ENCODE data around the gene PCDHGA10. TPM values are rescaled to one million over a fixed set of nuclear protein-coding genes. Genes with fewer than 3 reads are reported as not detected.
A peak's percentile ranks its signal among the peaks of the same experiment; 100 is the strongest.

PCDHGA10 gene
- total RNA-seq, 2 experiments from 2014 or later, result 3.9 to 4.9 TPM

- no peak overlapping the region for H3K4me3 ChIP-seq (ENCODE audit: low read depth, low read length, poor library complexity, severe bottlenecking)
- H3K79me2 ChIP-seq (ENCODE audit: insufficient read depth, low read depth, low read length), result peaks cover 17% of the 10 kb centered on the region; the same call in 1 of the 2 replicates
- CTCF ChIA-PET (ENCODE audit: unreplicated experiment), result no interaction called here
- H2AFZ ChIP-seq (ENCODE audit: low read length), result no peak overlapping the region
- POLR2A ChIA-PET, result interaction anchor here (0.7 kb wide), 1 partner anchor 141 kb away, joined by 3 read pairs; no protein-coding TSS in a partner anchor
- H3K4me1 ChIP-seq (ENCODE audit: insufficient read depth, low read length, poor library complexity, severe bottlenecking), result peaks cover 35% of the 10 kb centered on the region
- peaks cover 24% of the 10 kb centered on the region for H3K36me3 ChIP-seq (ENCODE audit: insufficient read depth, low read length)
- no peak overlapping the region for H3K27ac ChIP-seq (ENCODE audit: low read depth, low read length, poor library complexity, severe bottlenecking)
- H3K9me3 ChIP-seq (ENCODE audit: low read length), result no peaks in the 10 kb centered on the region; the same call in 1 of the 2 replicates
- no peaks in the 10 kb centered on the region for H3K9me2 ChIP-seq (ENCODE audit: insufficient read depth, low read length)
- BruUV-seq (replicated peaks), result no TSS peak
- TF ChIP-seq CTCF (conservative IDR thresholded peaks at IDR 0.05; ENCODE audit: low read length) (no peak), EZH2phosphoT487 (IDR thresholded peaks at IDR 0.05; ENCODE audit: borderline replicate concordance, low read depth, low read length) (no peak)
- intact Hi-C loops (cut with micrococcal nuclease; ENCODE audit: unreplicated experiment), result no loop called here
- DNase-seq (ENCODE audit: low spot score), result no peak
- H3K4me2 ChIP-seq (ENCODE audit: low read length), result no peak overlapping the region
- H4K20me1 ChIP-seq (ENCODE audit: insufficient read depth, low read length), result no peaks in the 10 kb centered on the region
These were observed 46.5 kb upstream of the PCDHGA10 start for GRCh38 chr5:141366016-141366896.

DNA sequence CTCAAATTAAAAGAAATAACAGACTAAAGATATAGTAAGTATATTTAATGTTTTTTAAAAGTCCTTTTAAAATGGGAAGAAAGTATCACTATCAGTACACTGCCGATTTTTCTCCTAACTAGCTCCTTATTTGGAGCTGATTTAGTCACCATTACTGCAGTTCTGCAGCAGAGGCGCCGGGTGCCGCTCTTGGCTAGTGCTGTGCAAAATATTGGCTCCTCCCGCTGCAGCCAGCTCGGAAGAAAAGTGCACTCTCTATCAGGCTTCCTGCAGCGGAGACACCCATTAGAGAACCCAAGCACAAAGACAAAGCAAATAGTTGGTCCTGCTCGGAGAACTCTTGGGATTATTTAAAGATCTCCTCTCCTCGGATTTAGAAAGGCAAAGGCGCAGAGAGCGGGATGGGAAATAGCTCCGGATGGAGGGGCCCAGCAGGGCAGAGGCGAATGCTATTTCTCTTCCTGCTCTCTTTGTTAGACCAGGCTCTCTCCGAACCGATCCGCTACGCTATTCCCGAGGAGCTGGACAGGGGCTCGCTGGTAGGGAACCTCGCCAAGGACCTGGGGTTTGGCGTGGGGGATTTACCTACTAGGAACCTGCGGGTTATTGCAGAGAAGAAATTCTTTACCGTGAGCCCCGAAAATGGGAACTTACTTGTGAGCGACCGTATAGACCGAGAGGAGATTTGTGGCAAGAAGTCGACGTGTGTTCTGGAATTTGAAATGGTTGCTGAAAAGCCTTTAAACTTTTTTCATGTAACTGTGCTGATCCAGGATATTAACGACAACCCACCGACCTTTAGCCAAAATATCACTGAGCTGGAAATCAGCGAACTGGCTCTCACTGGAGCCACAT is 42.6 kb upstream of the PCDHGA10 start, which contains the start of gene PCDHGB3:
Gene PCDHGB3 (plus strand): TSS at position 249 of the 855 bp plus-strand sequence. CDS start 153 bp downstream, at position 402.
- Histone ChIP-seq H3K27ac (ENCODE audit: low read depth, low read length, poor library complexity, severe bottlenecking) (no peak within 1 kb of the TSS), H3K4me3 (ENCODE audit: low read depth, low read length, poor library complexity, severe bottlenecking) (peak within 1 kb of the TSS; percentile 34), H3K79me2 (ENCODE audit: insufficient read depth, low read depth, low read length) (no peaks in the 10 kb centered on the region), H3K36me3 (ENCODE audit: insufficient read depth, low read length) (peaks cover 17% of the 10 kb centered on the region), H3K9me2 (ENCODE audit: insufficient read depth, low read length) (no peaks in the 10 kb centered on the region), H3K9me3 (ENCODE audit: low read length) (no peaks in the 10 kb centered on the region), H3K4me1 (ENCODE audit: insufficient read depth, low read length, poor library complexity, severe bottlenecking) (peaks cover 12% of the 10 kb centered on the region), H2AFZ (ENCODE audit: low read length) (peak within 1 kb of the TSS; percentile 73), H3K4me2 (ENCODE audit: low read length) (peak within 1 kb of the TSS; percentile 55), H4K20me1 (ENCODE audit: insufficient read depth, low read length) (no peaks in the 10 kb centered on the region)
- DNase-seq (ENCODE audit: low spot score), result peak; percentile 61
- no peak for TF ChIP-seq EZH2phosphoT487 (IDR thresholded peaks at IDR 0.05; ENCODE audit: borderline replicate concordance, low read depth, low read length)
- peak; percentile 72 for TF ChIP-seq CTCF (conservative IDR thresholded peaks at IDR 0.05; ENCODE audit: low read length)
- no TSS peak for BruUV-seq (replicated peaks)
- intact Hi-C loops (cut with micrococcal nuclease; ENCODE audit: unreplicated experiment), result loop anchor here (5.0 kb wide), 1 partner anchor 187 kb away; no protein-coding TSS in a partner anchor
- CTCF ChIA-PET (ENCODE audit: unreplicated experiment), result interaction anchor here (0.6 to 1.5 kb wide), 10 partner anchors 10 to 194 kb away, joined by 3 to 5 read pairs (median 4); partner anchors contain the start of genes PCDHGA10, PCDHGA11 and PCDHGB2
- POLR2A ChIA-PET, result interaction anchor here (0.5 to 1.6 kb wide), 12 partner anchors 11 to 685 kb away, joined by 3 to 7 read pairs (median 3); partner anchors contain the start of genes PCDHB15 and PCDHGB5

Measured in OCI-LY7 (cell line).